ENCODE data around the gene KIAA1671.

The KIAA1671 gene

GRCh38 chr22:25134451-25134850 is 181.9 kb downstream of the KIAA1671 start:
- Histone ChIP-seq H3K9ac (ENCODE audit: low read depth in 1 of 2, low read length in 2 of 2) (no peak overlapping the region), H3K27ac (ENCODE audit: low read depth, low read length) (peak overlapping the region; percentile 34), H3K4me1 (ENCODE audit: control insufficient read depth in 1 of 2, insufficient read depth in 2 of 2, low read length in 2 of 2) (peaks cover 8 to 28% of the 10 kb centered on the region in 2 donors), H3K4me3 (ENCODE audit: low read depth in 1 of 2, low read length in 2 of 2) (no peak overlapping the region), H3K27me3 (ENCODE audit: control insufficient read depth in 1 of 2, insufficient read depth in 2 of 2, low read length in 2 of 2) (no peaks in the 10 kb centered on the region), H3K36me3 (ENCODE audit: control insufficient read depth in 1 of 2, insufficient read depth in 2 of 2, low read length in 2 of 2) (peaks cover 0 to 2% of the 10 kb centered on the region in 2 donors), H3K9me3 (ENCODE audit: control insufficient read depth in 1 of 2, low read length in 2 of 2) (no peaks in the 10 kb centered on the region)

DNA sequence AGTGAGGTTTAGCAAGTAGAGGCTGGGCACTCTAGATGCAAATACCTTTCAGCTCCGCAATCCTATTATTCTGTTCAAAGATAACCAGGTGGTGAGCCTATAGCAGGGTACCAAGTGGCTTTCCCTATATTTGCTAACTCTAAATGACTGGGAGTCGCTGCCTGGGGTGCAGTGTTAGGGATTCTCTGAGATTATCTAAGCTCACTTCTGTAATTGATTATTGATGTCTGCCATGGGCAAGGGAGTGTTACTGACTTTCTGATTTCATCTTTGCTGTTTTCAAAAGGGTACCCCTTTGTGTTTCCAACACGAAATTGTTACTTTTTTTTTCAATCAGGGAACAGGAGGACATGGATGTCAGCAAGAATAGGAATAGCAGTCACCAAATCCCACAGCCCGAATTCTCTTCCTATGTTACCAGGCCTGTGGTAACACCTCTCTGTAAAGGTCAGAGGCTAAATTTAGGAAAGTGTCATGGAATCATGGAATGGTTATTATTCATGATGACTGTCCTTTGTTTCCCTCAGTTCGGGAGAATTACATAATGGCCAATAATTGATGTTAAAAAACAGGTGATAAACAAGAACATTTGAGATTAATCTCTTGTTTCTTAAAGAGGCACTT is 184.5 kb downstream of the KIAA1671 start:
- peaks cover 0 to 2% of the 10 kb centered on the region in 2 donors for H3K36me3 ChIP-seq (ENCODE audit: control insufficient read depth in 1 of 2, insufficient read depth in 2 of 2, low read length in 2 of 2)
- no peaks in the 10 kb centered on the region for H3K9me3 ChIP-seq (ENCODE audit: control insufficient read depth in 1 of 2, low read length in 2 of 2)
- H3K27ac ChIP-seq (ENCODE audit: low read depth, low read length) = no peak overlapping the region
- no peak overlapping the region for H3K9ac ChIP-seq (ENCODE audit: low read depth in 1 of 2, low read length in 2 of 2)
- H3K27me3 ChIP-seq (ENCODE audit: control insufficient read depth in 1 of 2, insufficient read depth in 2 of 2, low read length in 2 of 2) = no peaks in the 10 kb centered on the region
- H3K4me1 ChIP-seq (ENCODE audit: control insufficient read depth in 1 of 2, insufficient read depth in 2 of 2, low read length in 2 of 2) = peaks cover 10 to 28% of the 10 kb centered on the region in 2 donors
- no peak overlapping the region for H3K4me3 ChIP-seq (ENCODE audit: low read depth in 1 of 2, low read length in 2 of 2)

DNA sequence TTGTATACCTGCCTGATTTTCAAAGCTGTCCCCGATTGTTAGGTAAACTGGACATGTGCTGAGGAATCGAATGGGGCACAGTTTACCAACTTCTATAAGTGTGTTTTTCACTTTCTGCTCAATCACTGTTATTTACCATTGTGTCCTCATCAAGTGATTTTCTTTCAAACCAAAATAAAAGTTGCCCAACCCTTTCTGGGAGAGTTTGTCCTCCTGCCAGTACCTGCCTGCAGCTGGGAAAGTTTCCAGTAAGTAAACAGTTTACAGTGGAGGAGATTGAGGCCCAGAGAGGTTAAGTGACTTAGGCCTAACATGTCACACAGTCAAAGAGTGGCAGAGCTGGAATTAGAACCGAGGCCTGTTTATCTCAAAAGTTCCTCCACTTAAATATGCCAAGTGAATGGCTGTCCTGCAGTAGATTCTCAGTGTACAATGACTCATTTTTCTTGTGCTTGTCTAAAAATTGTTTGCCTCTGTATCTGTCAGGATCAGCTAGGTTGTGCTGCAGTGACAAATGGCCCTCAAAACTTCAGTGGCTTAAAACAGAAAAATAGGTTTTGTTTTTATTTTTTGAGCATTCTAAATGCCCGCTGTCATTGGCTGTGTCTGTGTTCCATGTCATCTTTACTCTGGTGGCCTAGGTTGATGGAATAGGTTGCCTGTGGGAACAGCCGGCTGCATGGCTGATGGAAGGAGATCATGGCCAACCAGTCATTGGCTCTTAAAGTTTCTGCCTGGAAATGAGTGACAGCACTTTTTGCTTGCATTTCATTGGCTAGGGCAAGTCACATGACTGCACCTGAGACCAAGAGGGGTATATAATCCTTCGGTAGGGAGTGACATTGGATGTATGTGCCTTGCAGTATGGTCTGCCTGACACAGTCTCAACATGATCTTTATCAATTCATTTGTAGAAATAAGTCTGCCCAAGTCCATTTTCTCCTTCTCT is 185.3 kb downstream of the KIAA1671 start:
- Histone ChIP-seq H3K27ac (ENCODE audit: low read depth, low read length) (no peak overlapping the region), H3K27me3 (ENCODE audit: control insufficient read depth in 1 of 2, insufficient read depth in 2 of 2, low read length in 2 of 2) (no peaks in the 10 kb centered on the region), H3K9ac (ENCODE audit: low read depth in 1 of 2, low read length in 2 of 2) (no peak overlapping the region), H3K4me3 (ENCODE audit: low read depth in 1 of 2, low read length in 2 of 2) (no peak overlapping the region), H3K4me1 (ENCODE audit: control insufficient read depth in 1 of 2, insufficient read depth in 2 of 2, low read length in 2 of 2) (peaks cover 10 to 28% of the 10 kb centered on the region in 2 donors), H3K9me3 (ENCODE audit: control insufficient read depth in 1 of 2, low read length in 2 of 2) (no peaks in the 10 kb centered on the region), H3K36me3 (ENCODE audit: control insufficient read depth in 1 of 2, insufficient read depth in 2 of 2, low read length in 2 of 2) (peaks cover 0 to 2% of the 10 kb centered on the region in 2 donors)

DNA sequence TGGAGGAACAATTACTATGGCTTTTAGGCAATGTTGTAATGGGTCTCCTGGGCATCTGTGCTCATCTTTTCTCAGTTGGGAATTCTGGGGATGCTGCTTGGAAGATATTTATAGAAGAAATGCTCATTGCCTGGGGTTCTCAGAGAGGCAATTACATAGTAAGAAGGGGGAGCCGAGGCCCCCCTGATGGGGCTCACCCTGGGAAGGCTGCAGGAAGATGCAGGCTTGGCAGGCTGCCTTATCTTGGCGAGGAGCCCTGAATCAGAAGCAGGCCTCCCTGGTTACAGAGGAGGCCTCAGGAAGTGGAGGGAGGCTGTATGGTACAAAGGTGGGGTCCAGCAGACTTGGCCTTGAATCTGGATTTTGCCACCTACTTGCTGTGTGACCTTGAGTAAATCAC is 186.5 kb downstream of the KIAA1671 start:
- H3K9ac ChIP-seq (ENCODE audit: low read depth in 1 of 2, low read length in 2 of 2) = no peak overlapping the region
- H3K4me1 ChIP-seq (ENCODE audit: control insufficient read depth in 1 of 2, insufficient read depth in 2 of 2, low read length in 2 of 2) = peaks cover 7 to 18% of the 10 kb centered on the region in 2 donors
- H3K36me3 ChIP-seq (ENCODE audit: control insufficient read depth in 1 of 2, insufficient read depth in 2 of 2, low read length in 2 of 2) = peaks cover 0 to 2% of the 10 kb centered on the region in 2 donors
- no peaks in the 10 kb centered on the region for H3K27me3 ChIP-seq (ENCODE audit: control insufficient read depth in 1 of 2, insufficient read depth in 2 of 2, low read length in 2 of 2)
- H3K27ac ChIP-seq (ENCODE audit: low read depth, low read length) = no peak overlapping the region
- no peak overlapping the region for H3K4me3 ChIP-seq (ENCODE audit: low read depth in 1 of 2, low read length in 2 of 2)
- no peaks in the 10 kb centered on the region for H3K9me3 ChIP-seq (ENCODE audit: control insufficient read depth in 1 of 2, low read length in 2 of 2)

DNA sequence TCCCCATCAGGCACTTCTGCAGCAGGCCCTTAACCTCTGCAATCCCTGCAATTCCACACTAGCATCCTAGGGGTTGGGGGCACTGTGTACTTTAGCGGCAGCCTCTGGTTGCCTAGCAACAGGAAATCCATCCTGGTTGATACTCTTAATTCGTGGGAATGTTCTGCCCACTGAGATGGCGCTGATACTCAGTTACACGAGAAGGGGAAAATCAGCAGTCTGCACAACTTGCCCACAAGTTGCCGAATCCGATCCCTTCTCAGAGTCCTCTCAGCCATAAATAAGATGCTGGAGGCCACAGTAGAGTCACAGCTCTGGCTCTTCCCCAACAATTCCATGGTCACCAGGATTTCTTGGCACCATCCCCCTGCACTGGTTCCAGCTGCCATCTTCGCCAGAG is 189.6 kb downstream of the KIAA1671 start:
- Histone ChIP-seq H3K27ac (ENCODE audit: low read depth, low read length) (no peak overlapping the region), H3K9ac (ENCODE audit: low read depth in 1 of 2, low read length in 2 of 2) (no peak overlapping the region), H3K4me3 (ENCODE audit: low read depth in 1 of 2, low read length in 2 of 2) (no peak overlapping the region), H3K36me3 (ENCODE audit: control insufficient read depth in 1 of 2, insufficient read depth in 2 of 2, low read length in 2 of 2) (peaks cover 0 to 2% of the 10 kb centered on the region in 2 donors), H3K4me1 (ENCODE audit: control insufficient read depth in 1 of 2, insufficient read depth in 2 of 2, low read length in 2 of 2) (peaks cover 2 to 4% of the 10 kb centered on the region in 2 donors), H3K27me3 (ENCODE audit: control insufficient read depth in 1 of 2, insufficient read depth in 2 of 2, low read length in 2 of 2) (no peaks in the 10 kb centered on the region), H3K9me3 (ENCODE audit: control insufficient read depth in 1 of 2, low read length in 2 of 2) (no peaks in the 10 kb centered on the region)

DNA sequence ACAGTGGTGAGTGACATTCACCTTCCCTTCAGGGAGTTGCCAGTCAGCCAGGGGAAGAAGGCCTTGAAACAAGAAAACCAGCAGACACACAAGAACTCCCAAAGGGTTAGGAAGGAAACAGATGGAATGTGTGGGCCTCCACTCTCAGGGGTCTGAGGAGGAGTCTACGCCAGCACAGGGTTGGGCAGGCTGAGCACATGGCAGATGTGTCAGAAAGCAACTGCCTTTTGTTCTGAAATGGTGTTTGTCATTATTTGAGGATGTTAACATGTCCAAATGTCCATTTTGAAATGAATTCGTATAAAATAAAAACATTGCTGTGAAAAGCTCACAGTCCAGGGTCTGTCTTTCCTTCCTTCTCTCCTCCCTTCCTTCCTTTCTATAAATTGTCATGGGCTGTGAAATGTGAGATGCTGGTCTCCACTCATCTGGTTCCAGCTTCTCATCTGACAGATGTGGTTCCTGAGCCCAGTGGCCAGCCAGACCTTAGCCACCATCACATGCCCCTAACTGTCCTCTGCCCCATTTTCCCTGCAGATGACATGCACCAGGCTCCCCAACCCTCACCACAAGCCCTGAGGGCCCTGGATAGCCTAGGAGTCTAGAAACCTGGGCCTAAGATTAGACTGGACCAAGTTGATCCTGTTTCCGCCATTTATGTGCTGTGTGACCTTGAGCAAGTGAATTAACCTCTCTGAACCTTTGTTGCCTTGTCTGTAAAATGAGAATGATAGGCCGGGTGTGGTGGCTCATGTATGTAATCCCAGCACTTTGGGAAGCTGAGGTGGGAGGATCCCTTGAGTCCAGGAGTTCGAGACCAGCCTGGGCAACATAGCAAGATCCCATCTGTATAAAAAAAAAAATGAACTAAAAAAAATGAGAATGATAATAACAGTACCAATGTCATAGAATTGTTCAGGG is 190.9 kb downstream of the KIAA1671 start:
- Histone ChIP-seq H3K4me1 (ENCODE audit: control insufficient read depth in 1 of 2, insufficient read depth in 2 of 2, low read length in 2 of 2) (peaks cover 4 to 8% of the 10 kb centered on the region in 2 donors), H3K36me3 (ENCODE audit: control insufficient read depth in 1 of 2, insufficient read depth in 2 of 2, low read length in 2 of 2) (no peaks in the 10 kb centered on the region), H3K9ac (ENCODE audit: low read depth in 1 of 2, low read length in 2 of 2) (no peak overlapping the region), H3K4me3 (ENCODE audit: low read depth in 1 of 2, low read length in 2 of 2) (no peak overlapping the region), H3K27me3 (ENCODE audit: control insufficient read depth in 1 of 2, insufficient read depth in 2 of 2, low read length in 2 of 2) (no peaks in the 10 kb centered on the region), H3K9me3 (ENCODE audit: control insufficient read depth in 1 of 2, low read length in 2 of 2) (no peaks in the 10 kb centered on the region), H3K27ac (ENCODE audit: low read depth, low read length) (no peak overlapping the region)

GRCh38 chr22:25144522-25144921 is 192.0 kb downstream of the KIAA1671 start:
- H3K4me1 ChIP-seq (ENCODE audit: control insufficient read depth in 1 of 2, insufficient read depth in 2 of 2, low read length in 2 of 2) = peaks cover 11 to 17% of the 10 kb centered on the region in 2 donors

DNA sequence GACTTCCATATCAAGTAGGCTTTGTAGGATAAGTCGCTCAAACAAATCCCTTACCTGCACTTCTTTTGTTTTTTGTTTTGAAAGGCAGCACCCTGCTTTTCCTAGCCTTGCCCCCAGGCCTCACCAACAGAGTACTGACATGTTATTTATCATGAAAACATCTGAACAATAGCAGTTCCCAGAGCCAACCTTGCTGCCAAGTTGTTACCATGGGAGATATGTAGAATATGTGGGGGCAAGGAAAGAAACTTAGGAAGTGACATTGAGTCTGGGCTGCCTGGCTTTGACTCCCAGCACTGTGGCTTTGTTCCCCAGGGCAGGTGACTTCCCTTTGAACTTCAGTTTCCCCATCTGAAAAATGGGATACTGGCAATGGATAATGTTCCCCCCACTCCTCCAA is 193.8 kb downstream of the KIAA1671 start:
- Histone ChIP-seq H3K27me3 (ENCODE audit: control insufficient read depth in 1 of 2, insufficient read depth in 2 of 2, low read length in 2 of 2) (no peaks in the 10 kb centered on the region), H3K9ac (ENCODE audit: low read depth in 1 of 2, low read length in 2 of 2) (no peak overlapping the region), H3K9me3 (ENCODE audit: control insufficient read depth in 1 of 2, low read length in 2 of 2) (no peaks in the 10 kb centered on the region), H3K4me3 (ENCODE audit: low read depth in 1 of 2, low read length in 2 of 2) (no peak overlapping the region), H3K27ac (ENCODE audit: low read depth, low read length) (no peak overlapping the region), H3K4me1 (ENCODE audit: control insufficient read depth in 1 of 2, insufficient read depth in 2 of 2, low read length in 2 of 2) (peaks cover 11 to 17% of the 10 kb centered on the region in 2 donors), H3K36me3 (ENCODE audit: control insufficient read depth in 1 of 2, insufficient read depth in 2 of 2, low read length in 2 of 2) (no peaks in the 10 kb centered on the region)

More at GRCh38 chr22:25144522-25144921, 192.0 kb downstream of the KIAA1671 start:
- H3K27ac ChIP-seq (ENCODE audit: low read depth, low read length) = no peak overlapping the region
- H3K4me3 ChIP-seq (ENCODE audit: low read depth in 1 of 2, low read length in 2 of 2) = no peak overlapping the region
- no peaks in the 10 kb centered on the region for H3K9me3 ChIP-seq (ENCODE audit: control insufficient read depth in 1 of 2, low read length in 2 of 2)
- H3K27me3 ChIP-seq (ENCODE audit: control insufficient read depth in 1 of 2, insufficient read depth in 2 of 2, low read length in 2 of 2) = no peaks in the 10 kb centered on the region
- no peak overlapping the region for H3K9ac ChIP-seq (ENCODE audit: low read depth in 1 of 2, low read length in 2 of 2)
- no peaks in the 10 kb centered on the region for H3K36me3 ChIP-seq (ENCODE audit: control insufficient read depth in 1 of 2, insufficient read depth in 2 of 2, low read length in 2 of 2)

GRCh38 chr22:25146906-25147641 is 194.6 kb downstream of the KIAA1671 start:
- Histone ChIP-seq H3K36me3 (ENCODE audit: control insufficient read depth in 1 of 2, insufficient read depth in 2 of 2, low read length in 2 of 2) (no peaks in the 10 kb centered on the region), H3K4me1 (ENCODE audit: control insufficient read depth in 1 of 2, insufficient read depth in 2 of 2, low read length in 2 of 2) (peaks cover 11 to 17% of the 10 kb centered on the region in 2 donors), H3K27me3 (ENCODE audit: control insufficient read depth in 1 of 2, insufficient read depth in 2 of 2, low read length in 2 of 2) (no peaks in the 10 kb centered on the region), H3K9ac (ENCODE audit: low read depth in 1 of 2, low read length in 2 of 2) (no peak overlapping the region), H3K9me3 (ENCODE audit: control insufficient read depth in 1 of 2, low read length in 2 of 2) (no peaks in the 10 kb centered on the region), H3K27ac (ENCODE audit: low read depth, low read length) (no peak overlapping the region), H3K4me3 (ENCODE audit: low read depth in 1 of 2, low read length in 2 of 2) (no peak overlapping the region)
